DND-41 (cell line): ENCODE results near the gene RHEBL1.

Experiments used
- ATAC-seq: fragments of 200-7000 bp; cut with Tn5 transposase; 3 replicates; pipeline ENCODE4 v1.9.1; 2021; ENCODE audit warnings: low read depth; ENCODE audit not compliant: insufficient read depth
- DNase-seq: peaks from one replicate; pipeline ENCODE4 v3.0.0-alpha.2; 2020
- H2AFZ ChIP-seq: 2 replicates; pipeline ENCODE4 v1.6.0; 2012; ENCODE audit warnings: low read depth, low read length
- H3K27ac ChIP-seq: 2 replicates; pipeline ENCODE4 v1.5.1; 2012; ENCODE audit warnings: low read length, inconsistent platforms
- H3K27me3 ChIP-seq: fragments of 200-600 bp; sonication (generic); 2 replicates; pipeline ENCODE4 v1.6.0; 2012; ENCODE audit warnings: low read length, mild to moderate bottlenecking, inconsistent platforms; ENCODE audit not compliant: insufficient read depth, poor library complexity
- H3K36me3 ChIP-seq: 2 replicates; pipeline ENCODE4 v1.5.1; 2012; ENCODE audit warnings: low read length, inconsistent platforms; ENCODE audit not compliant: insufficient read depth
- H3K4me1 ChIP-seq: 2 replicates; pipeline ENCODE4 v1.5.1; 2012; ENCODE audit warnings: mild to moderate bottlenecking, low read length; ENCODE audit not compliant: insufficient read depth
- H3K4me2 ChIP-seq: 2 replicates; pipeline ENCODE4 v1.6.0; 2012; ENCODE audit warnings: mild to moderate bottlenecking, moderate library complexity, low read length, inconsistent platforms; ENCODE audit not compliant: insufficient read depth
- H3K4me3 ChIP-seq, 2 experiments: fragments of 200-600 bp in 1 of 2; shearing (Covaris generic) in 1 of 2; 2 replicates each; pipeline ENCODE4 v1.5.1; 2012 to 2016; ENCODE audit warnings: inconsistent platforms in 2 of 2, low read length in 2 of 2, mild to moderate bottlenecking in 2 of 2, low read depth in 1 of 2, moderate library complexity in 1 of 2
- H3K79me2 ChIP-seq: 2 replicates; pipeline ENCODE4 v1.6.0; 2012; ENCODE audit warnings: low read length, inconsistent platforms; ENCODE audit not compliant: insufficient read depth
- H3K9ac ChIP-seq: 2 replicates; pipeline ENCODE4 v1.6.0; 2012; ENCODE audit warnings: low read depth, mild to moderate bottlenecking, inconsistent platforms, low read length, moderate library complexity
- H3K9me3 ChIP-seq: 2 replicates; pipeline ENCODE4 v1.5.1; 2012; ENCODE audit warnings: low read length, moderate library complexity, mild to moderate bottlenecking, inconsistent platforms; ENCODE audit not compliant: insufficient read depth, severe bottlenecking
- H4K20me1 ChIP-seq: 2 replicates; pipeline ENCODE4 v1.6.0; 2012; ENCODE audit warnings: low read length; ENCODE audit not compliant: insufficient read depth
- EZH2 ChIP-seq: IDR thresholded peaks from 3 replicates; pipeline ENCODE4 v1.6.1; 2012; ENCODE audit warnings: borderline replicate concordance, low read depth, mild to moderate bottlenecking, moderate library complexity, low read length, inconsistent platforms; ENCODE audit not compliant: severe bottlenecking
- TF ChIP-seq, protein P1 (sequence below): IDR thresholded peaks from 2 replicates; pipeline ENCODE4 v1.5.1; 2012; ENCODE audit warnings: borderline replicate concordance, low read length, moderate library complexity, mild to moderate bottlenecking; ENCODE audit not compliant: poor library complexity, severe bottlenecking; ENCODE audit errors: extremely low read depth

The RHEBL1 gene

DNA sequence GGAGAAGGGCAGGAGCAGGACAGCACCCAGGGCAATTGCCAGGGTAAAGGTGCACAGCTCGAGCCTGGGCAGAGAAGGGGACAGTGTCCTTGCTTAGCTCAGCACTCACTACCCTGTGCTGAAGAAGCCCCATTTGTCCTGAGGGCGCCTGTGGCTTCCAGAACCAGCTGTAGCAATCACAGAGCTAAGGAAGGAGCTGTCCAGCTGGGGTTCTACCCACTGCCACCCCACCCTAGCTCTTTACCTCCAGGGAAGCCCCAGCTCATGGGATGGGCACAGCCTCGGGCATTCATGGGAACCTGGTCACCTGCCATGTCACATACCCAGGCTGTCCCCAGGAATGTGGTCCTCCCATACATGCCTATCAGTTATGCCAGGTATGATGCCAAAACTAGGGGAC is 35.0 kb upstream of the RHEBL1 start:
- Histone ChIP-seq H3K4me3 (no peak overlapping the region), H3K9ac (no peak overlapping the region), H3K9me3 (no peaks in the 10 kb centered on the region), H3K36me3 (peaks cover 77% of the 10 kb centered on the region), H3K4me2 (no peak overlapping the region), H3K4me1 (peaks cover 17% of the 10 kb centered on the region), H3K27ac (no peak overlapping the region), H2AFZ (no peak overlapping the region), H3K27me3 (no peaks in the 10 kb centered on the region), H4K20me1 (peaks cover 38% of the 10 kb centered on the region), H3K79me2 (peaks cover 42% of the 10 kb centered on the region)
- no peak for DNase-seq
- ATAC-seq, result no peak
- TF ChIP-seq, protein P1, sequence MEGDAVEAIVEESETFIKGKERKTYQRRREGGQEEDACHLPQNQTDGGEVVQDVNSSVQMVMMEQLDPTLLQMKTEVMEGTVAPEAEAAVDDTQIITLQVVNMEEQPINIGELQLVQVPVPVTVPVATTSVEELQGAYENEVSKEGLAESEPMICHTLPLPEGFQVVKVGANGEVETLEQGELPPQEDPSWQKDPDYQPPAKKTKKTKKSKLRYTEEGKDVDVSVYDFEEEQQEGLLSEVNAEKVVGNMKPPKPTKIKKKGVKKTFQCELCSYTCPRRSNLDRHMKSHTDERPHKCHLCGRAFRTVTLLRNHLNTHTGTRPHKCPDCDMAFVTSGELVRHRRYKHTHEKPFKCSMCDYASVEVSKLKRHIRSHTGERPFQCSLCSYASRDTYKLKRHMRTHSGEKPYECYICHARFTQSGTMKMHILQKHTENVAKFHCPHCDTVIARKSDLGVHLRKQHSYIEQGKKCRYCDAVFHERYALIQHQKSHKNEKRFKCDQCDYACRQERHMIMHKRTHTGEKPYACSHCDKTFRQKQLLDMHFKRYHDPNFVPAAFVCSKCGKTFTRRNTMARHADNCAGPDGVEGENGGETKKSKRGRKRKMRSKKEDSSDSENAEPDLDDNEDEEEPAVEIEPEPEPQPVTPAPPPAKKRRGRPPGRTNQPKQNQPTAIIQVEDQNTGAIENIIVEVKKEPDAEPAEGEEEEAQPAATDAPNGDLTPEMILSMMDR, result no peak
- no peak for TF ChIP-seq EZH2

DNA sequence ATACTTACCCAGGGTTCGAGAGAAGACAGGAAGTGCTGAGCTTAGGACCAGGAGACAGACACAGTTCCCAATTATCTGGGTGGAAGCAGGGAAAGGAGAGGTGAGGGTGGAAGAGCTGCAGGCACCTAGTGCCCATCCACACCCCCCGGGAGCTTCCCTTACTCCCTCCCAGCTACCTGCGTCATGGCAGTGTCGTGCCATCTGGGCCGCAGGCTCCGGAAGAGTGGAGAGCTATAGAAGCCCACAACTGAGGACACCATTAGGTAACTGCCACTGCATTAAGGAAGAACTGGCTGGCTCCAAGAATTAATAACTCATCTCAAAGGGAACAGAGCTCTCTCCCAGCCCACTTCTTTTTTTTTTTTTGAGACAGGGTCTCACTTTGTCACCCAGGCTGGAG is 30.6 kb upstream of the RHEBL1 start:
- Histone ChIP-seq H4K20me1 (peaks cover 18% of the 10 kb centered on the region), H3K27ac (no peak overlapping the region), H3K4me1 (no peaks in the 10 kb centered on the region), H3K79me2 (peaks cover 10% of the 10 kb centered on the region), H3K36me3 (peaks cover 78% of the 10 kb centered on the region), H3K4me2 (no peak overlapping the region), H3K9me3 (no peaks in the 10 kb centered on the region), H2AFZ (no peak overlapping the region), H3K9ac (no peak overlapping the region), H3K4me3 (no peak overlapping the region), H3K27me3 (no peaks in the 10 kb centered on the region)
- TF ChIP-seq, protein P1, result no peak
- TF ChIP-seq EZH2, result no peak
- no peak for ATAC-seq
- no peak for DNase-seq

DNA sequence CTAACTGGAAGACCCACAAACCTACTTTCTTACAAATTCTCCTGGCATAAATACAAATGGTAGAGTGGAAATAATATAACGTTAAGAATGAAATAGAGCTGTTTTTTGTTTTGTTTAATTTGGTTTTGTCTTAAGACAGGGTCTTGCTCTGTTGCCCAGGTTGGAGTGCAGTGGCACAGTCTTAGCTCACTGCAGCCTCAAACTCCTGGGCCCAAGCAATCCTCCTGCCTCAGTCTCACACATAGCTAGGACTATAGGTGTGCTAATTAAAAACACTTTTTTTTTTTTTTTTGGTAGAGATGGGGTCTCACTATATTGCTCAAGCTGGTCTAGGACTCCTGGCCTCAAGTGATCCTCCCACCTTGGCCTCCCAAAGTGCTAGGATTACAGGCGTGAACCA is 28.9 kb upstream of the RHEBL1 start:
- no peak for DNase-seq
- no peak overlapping the region for H2AFZ ChIP-seq
- no peak for ATAC-seq
- no peaks in the 10 kb centered on the region for H3K79me2 ChIP-seq
- no peak overlapping the region for H3K9ac ChIP-seq
- H3K4me3 ChIP-seq, result no peak overlapping the region
- no peak overlapping the region for H3K4me2 ChIP-seq
- no peak overlapping the region for H3K27ac ChIP-seq
- no peaks in the 10 kb centered on the region for H3K9me3 ChIP-seq
- H3K27me3 ChIP-seq, result no peaks in the 10 kb centered on the region
- TF ChIP-seq EZH2, result no peak
- TF ChIP-seq, protein P1, result no peak
- H4K20me1 ChIP-seq, result peaks cover 8% of the 10 kb centered on the region
- peaks cover 61% of the 10 kb centered on the region for H3K36me3 ChIP-seq
- no peaks in the 10 kb centered on the region for H3K4me1 ChIP-seq

DNA sequence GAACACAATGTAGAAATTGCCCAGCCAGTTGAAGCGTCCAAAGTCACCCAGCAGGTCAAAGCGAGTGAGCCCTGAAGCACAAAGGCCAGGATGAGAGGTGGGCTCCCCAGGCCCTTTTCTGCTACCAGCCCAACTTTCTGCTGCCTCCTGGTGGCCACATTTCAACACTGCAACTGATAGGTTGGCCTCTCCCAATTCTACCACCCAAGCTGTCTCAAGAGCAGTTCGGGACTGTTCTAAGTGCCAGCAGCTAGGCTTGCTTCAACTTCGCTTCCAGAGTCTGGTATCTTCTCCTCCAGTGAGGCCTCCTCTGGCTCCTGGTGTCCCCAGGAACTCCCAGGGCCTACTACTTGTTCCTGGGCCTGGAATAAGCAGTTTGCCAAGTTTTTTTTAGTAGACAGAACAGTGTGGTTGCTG is 28.3 kb upstream of the RHEBL1 start:
- no peaks in the 10 kb centered on the region for H3K9me3 ChIP-seq
- DNase-seq (peak; percentile 72), ATAC-seq (peak; percentile 81)
- no peaks in the 10 kb centered on the region for H3K27me3 ChIP-seq
- H3K4me2 ChIP-seq, result no peak overlapping the region
- H3K79me2 ChIP-seq, result no peaks in the 10 kb centered on the region
- peaks cover 6% of the 10 kb centered on the region; the same call in 1 of the 2 replicates for H4K20me1 ChIP-seq
- H3K9ac ChIP-seq, result no peak overlapping the region
- no peak overlapping the region for H3K27ac ChIP-seq
- H3K4me1 ChIP-seq, result no peaks in the 10 kb centered on the region
- TF ChIP-seq, protein P1, result peak; percentile 91
- TF ChIP-seq EZH2, result no peak
- no peak overlapping the region for H2AFZ ChIP-seq
- H3K4me3 ChIP-seq, result no peak overlapping the region
- peaks cover 55% of the 10 kb centered on the region for H3K36me3 ChIP-seq
